ENCODE results near the gene RORB. TPM values are rescaled to one million over a fixed set of nuclear protein-coding genes. Genes with fewer than 3 reads are reported as not detected.

RORB gene
- total and polyA plus RNA-seq, 4 donors = 0.01 to 0.05 TPM; not detected in 2

DNA sequence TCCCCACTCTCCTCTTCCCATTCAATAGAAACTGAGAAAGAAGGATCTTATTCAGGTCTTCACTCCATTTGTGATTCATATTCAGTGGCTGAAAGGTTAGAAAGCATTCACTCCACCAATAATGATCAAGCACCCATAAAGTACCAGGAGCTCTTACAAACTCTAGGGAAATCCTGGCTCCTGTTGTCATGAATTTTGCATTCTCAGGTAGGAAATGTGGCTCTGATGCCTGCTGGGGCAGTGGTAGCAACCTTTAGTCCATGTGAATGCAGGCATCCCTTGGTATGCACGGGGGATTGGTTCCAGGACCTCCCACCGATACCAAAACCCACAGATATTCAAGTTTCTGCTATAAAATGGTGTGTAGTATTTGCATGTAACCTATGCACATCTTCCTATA lies 3.6 kb upstream of the RORB start:
- no peak for TF ChIP-seq TAF1 (conservative IDR thresholded peaks at IDR 0.05)
- TF ChIP-seq GABPA (IDR thresholded peaks at IDR 0.05 in 1 of 2, conservative IDR thresholded peaks at IDR 0.05 in 1 of 2) = no peak
- TF ChIP-seq HNF4A (conservative IDR thresholded peaks at IDR 0.05) = no peak
- TF ChIP-seq JUND (IDR thresholded peaks at IDR 0.05) = no peak
- TF ChIP-seq ATF3 (IDR thresholded peaks at IDR 0.05) = no peak
- TF ChIP-seq RAD21 (IDR thresholded peaks at IDR 0.05) = no peak
- no peak for TF ChIP-seq NR2F2 (IDR thresholded peaks at IDR 0.05)
- TF ChIP-seq, protein P1, sequence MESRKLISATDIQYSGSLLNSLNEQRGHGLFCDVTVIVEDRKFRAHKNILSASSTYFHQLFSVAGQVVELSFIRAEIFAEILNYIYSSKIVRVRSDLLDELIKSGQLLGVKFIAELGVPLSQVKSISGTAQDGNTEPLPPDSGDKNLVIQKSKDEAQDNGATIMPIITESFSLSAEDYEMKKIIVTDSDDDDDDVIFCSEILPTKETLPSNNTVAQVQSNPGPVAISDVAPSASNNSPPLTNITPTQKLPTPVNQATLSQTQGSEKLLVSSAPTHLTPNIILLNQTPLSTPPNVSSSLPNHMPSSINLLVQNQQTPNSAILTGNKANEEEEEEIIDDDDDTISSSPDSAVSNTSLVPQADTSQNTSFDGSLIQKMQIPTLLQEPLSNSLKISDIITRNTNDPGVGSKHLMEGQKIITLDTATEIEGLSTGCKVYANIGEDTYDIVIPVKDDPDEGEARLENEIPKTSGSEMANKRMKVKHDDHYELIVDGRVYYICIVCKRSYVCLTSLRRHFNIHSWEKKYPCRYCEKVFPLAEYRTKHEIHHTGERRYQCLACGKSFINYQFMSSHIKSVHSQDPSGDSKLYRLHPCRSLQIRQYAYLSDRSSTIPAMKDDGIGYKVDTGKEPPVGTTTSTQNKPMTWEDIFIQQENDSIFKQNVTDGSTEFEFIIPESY (IDR thresholded peaks at IDR 0.05) = no peak
- TF ChIP-seq YY1 (IDR thresholded peaks at IDR 0.05) = no peak
- TF ChIP-seq HNF4G (IDR thresholded peaks at IDR 0.05) = no peak
- no peak for TF ChIP-seq EGR1 (IDR thresholded peaks at IDR 0.05; ENCODE audit: low read depth in 2 of 2)
- TF ChIP-seq, protein P2, sequence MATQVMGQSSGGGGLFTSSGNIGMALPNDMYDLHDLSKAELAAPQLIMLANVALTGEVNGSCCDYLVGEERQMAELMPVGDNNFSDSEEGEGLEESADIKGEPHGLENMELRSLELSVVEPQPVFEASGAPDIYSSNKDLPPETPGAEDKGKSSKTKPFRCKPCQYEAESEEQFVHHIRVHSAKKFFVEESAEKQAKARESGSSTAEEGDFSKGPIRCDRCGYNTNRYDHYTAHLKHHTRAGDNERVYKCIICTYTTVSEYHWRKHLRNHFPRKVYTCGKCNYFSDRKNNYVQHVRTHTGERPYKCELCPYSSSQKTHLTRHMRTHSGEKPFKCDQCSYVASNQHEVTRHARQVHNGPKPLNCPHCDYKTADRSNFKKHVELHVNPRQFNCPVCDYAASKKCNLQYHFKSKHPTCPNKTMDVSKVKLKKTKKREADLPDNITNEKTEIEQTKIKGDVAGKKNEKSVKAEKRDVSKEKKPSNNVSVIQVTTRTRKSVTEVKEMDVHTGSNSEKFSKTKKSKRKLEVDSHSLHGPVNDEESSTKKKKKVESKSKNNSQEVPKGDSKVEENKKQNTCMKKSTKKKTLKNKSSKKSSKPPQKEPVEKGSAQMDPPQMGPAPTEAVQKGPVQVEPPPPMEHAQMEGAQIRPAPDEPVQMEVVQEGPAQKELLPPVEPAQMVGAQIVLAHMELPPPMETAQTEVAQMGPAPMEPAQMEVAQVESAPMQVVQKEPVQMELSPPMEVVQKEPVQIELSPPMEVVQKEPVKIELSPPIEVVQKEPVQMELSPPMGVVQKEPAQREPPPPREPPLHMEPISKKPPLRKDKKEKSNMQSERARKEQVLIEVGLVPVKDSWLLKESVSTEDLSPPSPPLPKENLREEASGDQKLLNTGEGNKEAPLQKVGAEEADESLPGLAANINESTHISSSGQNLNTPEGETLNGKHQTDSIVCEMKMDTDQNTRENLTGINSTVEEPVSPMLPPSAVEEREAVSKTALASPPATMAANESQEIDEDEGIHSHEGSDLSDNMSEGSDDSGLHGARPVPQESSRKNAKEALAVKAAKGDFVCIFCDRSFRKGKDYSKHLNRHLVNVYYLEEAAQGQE (IDR thresholded peaks at IDR 0.05) = no peak
- TF ChIP-seq MAX (IDR thresholded peaks at IDR 0.05) = no peak
- no peak for TF ChIP-seq FOXA2 (IDR thresholded peaks at IDR 0.05)
- DNase-seq (ENCODE audit: low spot score) = no peak
- Histone ChIP-seq H3K9ac (ENCODE audit: low read depth in 1 of 2, low read length in 2 of 2) (no peak overlapping the region), H3K4me3 (ENCODE audit: low read depth in 1 of 3, low read length in 3 of 3) (no peak overlapping the region), H3K27ac (ENCODE audit: low read depth in 1 of 2, low read length in 2 of 2) (no peak overlapping the region), H3K4me1 (ENCODE audit: control insufficient read depth in 4 of 4, insufficient read depth in 4 of 4, low read length in 3 of 4) (peaks cover 5 to 20% (median 19%) of the 10 kb centered on the region in 4 donors), H3K27me3 (ENCODE audit: control insufficient read depth in 4 of 4, insufficient read depth in 4 of 4, low read length in 3 of 4) (peaks cover 0 to 4% (median 2%) of the 10 kb centered on the region in 4 donors), H3K36me3 (ENCODE audit: control insufficient read depth in 4 of 4, insufficient read depth in 3 of 4, low read depth in 1 of 4, low read length in 3 of 4) (no peaks in the 10 kb centered on the region), H3K9me3 (ENCODE audit: control insufficient read depth in 4 of 4, low read length in 3 of 4) (no peaks in the 10 kb centered on the region)
- WGBS = 18% methylated on average over 2 of the region's 2 CpGs

DNA sequence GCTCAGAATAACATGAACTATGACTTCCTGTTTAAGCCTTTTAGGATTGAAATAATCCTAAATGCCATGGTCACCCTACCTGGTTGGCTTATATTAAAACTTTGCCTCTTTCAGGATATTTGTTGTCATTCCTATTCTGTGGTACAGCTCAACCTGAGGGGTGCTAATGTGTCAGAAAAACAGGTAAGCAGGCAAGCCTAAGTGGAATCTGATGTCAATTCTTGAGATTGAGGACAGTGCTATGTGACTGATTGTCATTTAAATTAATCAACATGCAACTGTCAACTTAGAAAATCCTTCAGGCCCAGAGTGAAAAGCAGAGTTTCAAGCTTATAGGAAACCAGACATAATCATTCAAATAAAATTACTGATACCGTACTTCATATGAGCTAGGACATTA lies 2.6 kb upstream of the RORB start:
- H3K4me3 ChIP-seq (ENCODE audit: low read depth in 1 of 3, low read length in 3 of 3) = no peak overlapping the region
- WGBS = 82% methylated on average over 1 of the region's 1 CpG
- H3K27ac ChIP-seq (ENCODE audit: low read depth in 1 of 2, low read length in 2 of 2) = no peak overlapping the region
- peaks cover 10 to 30% (median 28%) of the 10 kb centered on the region in 4 donors for H3K4me1 ChIP-seq (ENCODE audit: control insufficient read depth in 4 of 4, insufficient read depth in 4 of 4, low read length in 3 of 4)
- no peak for DNase-seq (ENCODE audit: low spot score)
- H3K27me3 ChIP-seq (ENCODE audit: control insufficient read depth in 4 of 4, insufficient read depth in 4 of 4, low read length in 3 of 4) = peaks cover 2 to 8% (median 5%) of the 10 kb centered on the region in 4 donors
- H3K9me3 ChIP-seq (ENCODE audit: control insufficient read depth in 4 of 4, low read length in 3 of 4) = no peaks in the 10 kb centered on the region
- H3K9ac ChIP-seq (ENCODE audit: low read depth in 1 of 2, low read length in 2 of 2) = no peak overlapping the region
- H3K36me3 ChIP-seq (ENCODE audit: control insufficient read depth in 4 of 4, insufficient read depth in 3 of 4, low read depth in 1 of 4, low read length in 3 of 4) = no peaks in the 10 kb centered on the region
- TF ChIP-seq RAD21 (IDR thresholded peaks at IDR 0.05) (no peak), FOXA1 (IDR thresholded peaks at IDR 0.05) (no peak), TAF1 (conservative IDR thresholded peaks at IDR 0.05) (no peak), EGR1 (IDR thresholded peaks at IDR 0.05; ENCODE audit: low read depth in 2 of 2) (no peak), JUND (IDR thresholded peaks at IDR 0.05) (no peak), YY1 (IDR thresholded peaks at IDR 0.05) (no peak), SP1 (IDR thresholded peaks at IDR 0.05) (no peak), GABPA (IDR thresholded peaks at IDR 0.05 in 1 of 2, conservative IDR thresholded peaks at IDR 0.05 in 1 of 2) (no peak), MAX (IDR thresholded peaks at IDR 0.05) (no peak), RXRA (IDR thresholded peaks at IDR 0.05) (no peak), NR2F2 (IDR thresholded peaks at IDR 0.05) (no peak), HNF4A (conservative IDR thresholded peaks at IDR 0.05) (no peak), ATF3 (IDR thresholded peaks at IDR 0.05) (no peak)
- TF ChIP-seq, protein P2 (IDR thresholded peaks at IDR 0.05) = no peak
- TF ChIP-seq, protein P1 (IDR thresholded peaks at IDR 0.05) = no peak

Data from liver (tissue), 9 donors.